ENCODE results near the gene COL16A1. TPM values are rescaled to one million over a fixed set of nuclear protein-coding genes. Genes with fewer than 3 reads are reported as not detected.

Gene COL16A1
- total RNA-seq, 1 experiment from 2014 or later, result 3.4 TPM

GRCh38 chr1:31668303-31668883, 35.4 kb downstream of the COL16A1 start:
- DNase-seq (ENCODE audit: extremely low read depth, low read depth), result no peak

- no peak for DNase-seq (ENCODE audit: extremely low read depth, low read depth)
Observed at GRCh38 chr1:31667065-31667785, 36.6 kb downstream of the COL16A1 start.

- peak; percentile 26 for DNase-seq (ENCODE audit: extremely low read depth, low read depth)
Observed at GRCh38 chr1:31666263-31666963, 37.4 kb downstream of the COL16A1 start.

- no peak for DNase-seq (ENCODE audit: extremely low read depth, low read depth)
Observed at GRCh38 chr1:31665234-31665878, 38.5 kb downstream of the COL16A1 start.

- no peak for DNase-seq (ENCODE audit: extremely low read depth, low read depth)
Observed at GRCh38 chr1:31664528-31664927, 39.3 kb downstream of the COL16A1 start.

GRCh38 chr1:31663622-31664452, 40.0 kb downstream of the COL16A1 start:
- peak; percentile 46 for DNase-seq (ENCODE audit: extremely low read depth, low read depth)

- no peak for DNase-seq (ENCODE audit: extremely low read depth, low read depth)
Observed at GRCh38 chr1:31662463-31662862, 41.4 kb downstream of the COL16A1 start.

- DNase-seq (ENCODE audit: extremely low read depth, low read depth), result no peak
Observed at GRCh38 chr1:31661856-31662255, 42.0 kb downstream of the COL16A1 start.

- no peak for DNase-seq (ENCODE audit: extremely low read depth, low read depth)
Observed at GRCh38 chr1:31660871-31661455, 42.9 kb downstream of the COL16A1 start.

GRCh38 chr1:31659889-31660288, 43.9 kb downstream of the COL16A1 start:
- DNase-seq (ENCODE audit: extremely low read depth, low read depth), result no peak

- DNase-seq (ENCODE audit: extremely low read depth, low read depth), result no peak
Observed at GRCh38 chr1:31658721-31659120, 45.1 kb downstream of the COL16A1 start.

GRCh38 chr1:31657972-31658510, 45.8 kb downstream of the COL16A1 start:
- DNase-seq (ENCODE audit: extremely low read depth, low read depth), result no peak

- no peak for DNase-seq (ENCODE audit: extremely low read depth, low read depth)
Observed at GRCh38 chr1:31657020-31657804, 46.6 kb downstream of the COL16A1 start.

- no peak for DNase-seq (ENCODE audit: extremely low read depth, low read depth)
Observed at GRCh38 chr1:31655756-31656155, 48.1 kb downstream of the COL16A1 start.

- DNase-seq (ENCODE audit: extremely low read depth, low read depth), result no peak
Observed at GRCh38 chr1:31655104-31655503, 48.7 kb downstream of the COL16A1 start.

GRCh38 chr1:31654474-31654776, 49.4 kb downstream of the COL16A1 start:
- DNase-seq (ENCODE audit: extremely low read depth, low read depth), result no peak

- DNase-seq (ENCODE audit: extremely low read depth, low read depth), result no peak
Observed at GRCh38 chr1:31653717-31654473, 49.9 kb downstream of the COL16A1 start.

- DNase-seq (ENCODE audit: extremely low read depth, low read depth), result no peak
Observed at GRCh38 chr1:31652891-31653499, 50.8 kb downstream of the COL16A1 start.
